K562 (cell line): ENCODE data around the gene RIC3. TPM values are rescaled to one million over a fixed set of nuclear protein-coding genes. Genes with fewer than 3 reads are reported as not detected.

Experiments used
- ATAC-seq: fragments of 200-7000 bp; cut with Tn5 transposase; 3 replicates; pipeline ENCODE4 v1.9.1; 2020; ENCODE audit warnings: moderate library complexity
- BruUV-seq: library from RNA; stranded (reverse); fragments of 400-500 nt; replicated peaks from 2 replicates; lab custom pipeline; 2021; lab: Mats Ljungman, UMichigan
- CTCF ChIA-PET: fragments of 300-600 bp; formaldehyde crosslinking; extraction: SDS; loops from one replicate; lab custom pipeline; 2021; ENCODE audit warnings: low intra/inter-chr PET ratio; lab: Yijun Ruan, JAX
- POLR2A ChIA-PET: fragments of 300-600, 350-650 bp; sonication (Branson Sonifier 250); formaldehyde crosslinking; extraction: SDS; loops from one replicate; lab custom pipeline; 2021; ENCODE audit warnings: antibody characterized with exemption, inconsistent platforms; lab: Yijun Ruan, JAX
- DNase-seq, 4 experiments: peaks; one replicate each; pipeline versions ENCODE4 v3.0.0 to v3.0.0-alpha.2; 2011 to 2018; ENCODE audit warnings: low spot score in 3 of 4, mixed read lengths in 3 of 4; ENCODE audit errors: extremely low read depth in 1 of 4
- FAIRE-seq: peaks from 2 replicates; lab custom pipeline; 2011; peaks lifted over from hg19 to GRCh38; lab: Jason Lieb, UNC
- H2AFZ ChIP-seq: 2 replicates; pipeline ENCODE4 v1.6.0; 2011; ENCODE audit warnings: low read depth, low read length, control low read depth, inconsistent platforms
- H3K27ac ChIP-seq: fragments of 200-600 bp; 3 replicates; pipeline ENCODE4 v1.8.0; 2011; ENCODE audit warnings: low read depth, mild to moderate bottlenecking, control low read depth, inconsistent platforms, low read length, moderate library complexity, mixed read lengths; ENCODE audit errors: extremely low read depth
- H3K27me3 ChIP-seq, 2 experiments: fragments of 300-600 bp in 1 of 2; 2 replicates in 1 of 2; 3 replicates in 1 of 2; pipeline versions ENCODE4 v1.6.0 to v1.8.0; 2011; ENCODE audit warnings: inconsistent platforms in 2 of 2, low read length in 2 of 2, mild to moderate bottlenecking in 1 of 2, mixed read lengths in 1 of 2, moderate library complexity in 1 of 2; ENCODE audit not compliant: control insufficient read depth in 2 of 2, insufficient read depth in 2 of 2
- H3K36me3 ChIP-seq: fragments of 300-600 bp; 3 replicates; pipeline ENCODE4 v1.8.0; 2011; ENCODE audit warnings: mild to moderate bottlenecking, low read length, inconsistent platforms; ENCODE audit not compliant: control insufficient read depth, insufficient read depth
- H3K4me1 ChIP-seq, 2 experiments: fragments of 200-600 bp in 1 of 2; replicated peaks in 1 of 2; 2 replicates in 1 of 2; 3 replicates in 1 of 2; pipeline versions ENCODE4 v1.5.1 to v1.8.0; 2011; ENCODE audit warnings: inconsistent platforms in 2 of 2, low read length in 2 of 2, mild to moderate bottlenecking in 1 of 2, mixed read lengths in 1 of 2, moderate library complexity in 1 of 2; ENCODE audit not compliant: control insufficient read depth in 2 of 2, insufficient read depth in 2 of 2
- H3K4me2 ChIP-seq: 2 replicates; pipeline ENCODE4 v1.6.1; 2011; ENCODE audit warnings: low read length, control low read depth, inconsistent platforms, mixed read lengths; ENCODE audit not compliant: insufficient read depth
- H3K4me3 ChIP-seq: fragments of 200-600 bp; sonication (generic), shearing (Covaris generic); 2 replicates; pipeline ENCODE4 v1.5.1; 2016; ENCODE audit warnings: control low read depth, inconsistent platforms
- H3K79me2 ChIP-seq: fragments of 200-600 bp; 3 replicates; pipeline ENCODE4 v1.8.0; 2011; ENCODE audit warnings: low read length, inconsistent platforms; ENCODE audit not compliant: control insufficient read depth, insufficient read depth
- H3K9ac ChIP-seq, 2 experiments: 2 replicates each; pipeline versions ENCODE4 v1.6.0 to v1.6.1; 2011; ENCODE audit warnings: low read depth in 2 of 2, low read length in 2 of 2, control low read depth in 1 of 2, inconsistent platforms in 1 of 2, mild to moderate bottlenecking in 1 of 2, mixed read lengths in 1 of 2; ENCODE audit not compliant: insufficient read depth in 1 of 2
- H3K9me1 ChIP-seq: one replicate; pipeline ENCODE4 v1.6.0; 2011; ENCODE audit warnings: inconsistent platforms, mild to moderate bottlenecking, low read length, moderate library complexity; ENCODE audit not compliant: control insufficient read depth, insufficient read depth
- H3K9me3 ChIP-seq: replicated peaks from 2 replicates; pipeline ENCODE4 v1.5.1; 2011; ENCODE audit warnings: low read depth, low read length, inconsistent platforms; ENCODE audit not compliant: control insufficient read depth, insufficient read depth
- H4K20me1 ChIP-seq: replicated peaks from 2 replicates; pipeline ENCODE4 v1.6.1; 2011; ENCODE audit warnings: low read length, inconsistent platforms, mixed read lengths; ENCODE audit not compliant: control insufficient read depth, insufficient read depth
- ARID3B ChIP-seq: fragments of 250-450 bp; sonication (Bioruptor Pico); IDR thresholded peaks from 2 replicates; pipeline ENCODE4 v1.4.0; 2020; ENCODE audit warnings: borderline replicate concordance
- GTF3C2 ChIP-seq: IDR thresholded peaks from 3 replicates; pipeline ENCODE4 v1.6.1; 2011; ENCODE audit warnings: borderline replicate concordance, mild to moderate bottlenecking, moderate library complexity; ENCODE audit not compliant: insufficient read length; ENCODE audit errors: extremely low read depth
- HNRNPH1 ChIP-seq: fragments of 200-400 bp; formaldehyde crosslinking; optimal IDR thresholded peaks from 2 replicates; pipeline ENCODE3; 2017; ENCODE audit warnings: low read depth, mild to moderate bottlenecking, low read length, moderate library complexity
- RFX1 ChIP-seq: fragments of 450-650 bp; IDR thresholded peaks from 2 replicates; pipeline ENCODE4 v1.6.1; 2016; ENCODE audit warnings: mild to moderate bottlenecking, moderate library complexity
- XRCC3 ChIP-seq: fragments of 450-650 bp; IDR thresholded peaks from 2 replicates; pipeline ENCODE4 v1.6.1; 2017; ENCODE audit warnings: mild to moderate bottlenecking, moderate library complexity
- ZMIZ1 ChIP-seq, 2 experiments: fragments of 150-350 bp in 1 of 2; IDR thresholded peaks; 2 replicates each; pipeline ENCODE4 v1.6.1; 2012 to 2016; ENCODE audit warnings: low read depth in 2 of 2, low read length in 2 of 2, mild to moderate bottlenecking in 1 of 2, moderate library complexity in 1 of 2
- ZNF277 ChIP-seq: fragments of 250-450 bp; sonication (Bioruptor Pico); IDR thresholded peaks from 2 replicates; pipeline ENCODE4 v1.8.0; 2022; ENCODE audit warnings: inconsistent platforms, mild to moderate bottlenecking, moderate library complexity, borderline replicate concordance
- ZNF449 ChIP-seq: fragments of 250-450 bp; sonication (Bioruptor Pico); IDR thresholded peaks from 2 replicates; pipeline ENCODE4 v1.8.0; 2022; ENCODE audit warnings: moderate library complexity, mild to moderate bottlenecking, inconsistent platforms
- ZNF561 ChIP-seq: fragments of 450-650 bp; formaldehyde crosslinking; conservative IDR thresholded peaks from 2 replicates; pipeline ENCODE4 v1.4.0; 2020; ENCODE audit warnings: mild to moderate bottlenecking, moderate library complexity
- WGBS: fragments of 100-300 bp; shearing (Covaris generic); methylation state at CpG from one replicate; pipeline ENCODE4 v1.1.6; 2016; ENCODE audit warnings: low coverage, mixed read lengths; ENCODE audit not compliant: insufficient coverage; ENCODE audit errors: missing lambda C conversion rate; 5-methylcytosine and 5-hydroxymethylcytosine counted together
- in situ Hi-C: fragments of 300-500 bp; cut with MboI; formaldehyde crosslinking; loops from 4 replicates; pipeline ENCODE4 v1.15.0; 2018; ENCODE audit warnings: inconsistent platforms, mixed read lengths
- intact Hi-C: fragments of 100-400 bp; cut with micrococcal nuclease; formaldehyde crosslinking; loops from 2 replicates; pipeline ENCODE4 v1.14.2; 2022
- polyA plus RNA-seq, 8 experiments: library from polyadenylated mRNA; depleted of rRNA in 4 of 8; stranded (reverse) in 5 of 8; unstranded in 3 of 8; fragments of >200 nt; fragmentation: Nextera tagmentation in 2 of 8; fragmentation: Illumina TruSeq in 1 of 8; extraction: Ambion mirVana in 2 of 8; extraction: Trizol in 1 of 8; gene quantifications; 2 replicates each; pipeline versions ENCODE4 v1.2.1 to v1.2.3, GENCODE V29; 2011 to 2014; ENCODE audit warnings: inconsistent platforms in 1 of 8, missing spikeins in 1 of 8
- total RNA-seq, 7 experiments: library from RNA; depleted of rRNA in 6 of 7; stranded (reverse); fragments of >200 nt in 6 of 7; fragmentation: Illumina TruSeq in 2 of 7; extraction: Trizol in 2 of 7; gene quantifications; 2 replicates each; pipeline versions ENCODE4 v1.2.1 to v1.2.3, GENCODE V29; 2011 to 2021; ENCODE audit warnings: low replicate concordance in 1 of 7

Gene RIC3
- total and polyA plus RNA-seq, 9 of the 15 experiments (the other 6 are each of a cell fraction or from before 2014, with no cell fraction given): 0.03 to 0.16 (median 0.05) TPM; not detected in 4

GRCh38 chr11:8103909-8104308 is 64.9 kb downstream of the RIC3 start (continued):
- TF ChIP-seq ZMIZ1 (IDR thresholded peaks at IDR 0.05; ENCODE audit: low read depth in 2 of 2, low read length in 2 of 2) (no peak), RFX1 (no peak), XRCC3 (no peak)

GRCh38 chr11:8102965-8103364 is 65.9 kb downstream of the RIC3 start:
- no peaks in the 10 kb centered on the region for H3K36me3 ChIP-seq
- no peak overlapping the region for H2AFZ ChIP-seq
- no peak overlapping the region for H3K4me3 ChIP-seq
- ATAC-seq (no peak), FAIRE-seq (no peak), DNase-seq (no peak)
- no peaks in the 10 kb centered on the region for H3K9me1 ChIP-seq
- H3K4me2 ChIP-seq: no peak overlapping the region
- H4K20me1 ChIP-seq: no peaks in the 10 kb centered on the region; the same call in 1 of the 2 replicates
- ChIA-PET CTCF (no interaction called here), POLR2A (interaction anchor here (0.6 kb wide), 1 partner anchor 9 kb away, joined by 3 read pairs; no protein-coding TSS in a partner anchor)
- H3K27ac ChIP-seq: no peak overlapping the region
- intact Hi-C loops: no loop called here
- no peaks in the 10 kb centered on the region for H3K9me3 ChIP-seq
- WGBS: 3% methylated on average over 6 of the region's 7 CpGs
- in situ Hi-C loops: no loop called here
- no peaks in the 10 kb centered on the region for H3K4me1 ChIP-seq
- peaks cover 0 to 27% of the 10 kb centered on the region in 2 experiments; a peak in 3 of 5 replicates for H3K27me3 ChIP-seq
- BruUV-seq: no TSS peak
- H3K9ac ChIP-seq: no peak overlapping the region
- H3K79me2 ChIP-seq: no peaks in the 10 kb centered on the region
- TF ChIP-seq ZNF277 (no peak), ZNF449 (CRISPR knock-in tag) (no peak), ARID3B (no peak), HNRNPH1 (no peak), ZNF561 (no peak), GTF3C2 (no peak)
